ENCODE measurements around the gene CLDN9.

- TF ChIP-seq POLR2A (IDR thresholded peaks at IDR 0.05) (no peak), POLR2AphosphoS5 (IDR thresholded peaks at IDR 0.05) (no peak), EP300 (IDR thresholded peaks at IDR 0.05) (no peak)
These were observed 21.0 kb upstream of the CLDN9 start for GRCh38 chr16:2991566-2992261.

All from upper lobe of left lung (tissue), 4 donors.